ENCODE measurements around the gene BMS1.

GRCh38 chr10:42879380-42880254, 97.0 kb downstream of the BMS1 start:
- TF ChIP-seq, protein P1, sequence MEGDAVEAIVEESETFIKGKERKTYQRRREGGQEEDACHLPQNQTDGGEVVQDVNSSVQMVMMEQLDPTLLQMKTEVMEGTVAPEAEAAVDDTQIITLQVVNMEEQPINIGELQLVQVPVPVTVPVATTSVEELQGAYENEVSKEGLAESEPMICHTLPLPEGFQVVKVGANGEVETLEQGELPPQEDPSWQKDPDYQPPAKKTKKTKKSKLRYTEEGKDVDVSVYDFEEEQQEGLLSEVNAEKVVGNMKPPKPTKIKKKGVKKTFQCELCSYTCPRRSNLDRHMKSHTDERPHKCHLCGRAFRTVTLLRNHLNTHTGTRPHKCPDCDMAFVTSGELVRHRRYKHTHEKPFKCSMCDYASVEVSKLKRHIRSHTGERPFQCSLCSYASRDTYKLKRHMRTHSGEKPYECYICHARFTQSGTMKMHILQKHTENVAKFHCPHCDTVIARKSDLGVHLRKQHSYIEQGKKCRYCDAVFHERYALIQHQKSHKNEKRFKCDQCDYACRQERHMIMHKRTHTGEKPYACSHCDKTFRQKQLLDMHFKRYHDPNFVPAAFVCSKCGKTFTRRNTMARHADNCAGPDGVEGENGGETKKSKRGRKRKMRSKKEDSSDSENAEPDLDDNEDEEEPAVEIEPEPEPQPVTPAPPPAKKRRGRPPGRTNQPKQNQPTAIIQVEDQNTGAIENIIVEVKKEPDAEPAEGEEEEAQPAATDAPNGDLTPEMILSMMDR (IDR thresholded peaks at IDR 0.05; ENCODE audit: insufficient read depth, low read length, poor library complexity, severe bottlenecking) = no peak
- no peak for TF ChIP-seq EZH2phosphoT487 (conservative IDR thresholded peaks at IDR 0.05; ENCODE audit: low read length)

Measured in SU-DHL-6 (cell line).